ENCODE results near the gene NEDD4L. TPM values are rescaled to one million over a fixed set of nuclear protein-coding genes. Genes with fewer than 3 reads are reported as not detected.

The NEDD4L gene
- total and polyA plus RNA-seq, 4 donors: 10.2 to 20.3 (median 13.2) TPM

DNA sequence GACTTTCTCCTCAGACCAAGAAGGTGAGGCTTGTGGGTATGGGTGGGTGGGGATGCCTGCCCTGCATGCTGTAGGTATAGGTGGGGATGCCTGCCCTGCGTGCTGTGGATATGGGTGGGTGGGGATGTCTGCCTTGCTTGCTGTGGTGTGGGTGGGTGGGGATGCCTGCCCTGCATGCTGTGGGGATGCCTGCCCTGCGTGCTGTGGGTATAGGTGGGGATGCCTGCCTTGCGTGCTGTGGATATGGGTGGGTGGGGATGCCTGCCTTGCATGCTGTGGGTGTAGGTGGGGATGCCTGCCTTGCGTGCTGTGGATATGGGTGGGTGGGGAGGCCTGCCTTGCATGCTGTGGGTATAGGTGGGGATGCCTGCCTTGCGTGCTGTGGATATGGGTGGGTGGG is 278.4 kb downstream of the NEDD4L start:
- whole genome bisulfite sequencing: 86% methylated on average over 5 of the region's 5 CpGs

DNA sequence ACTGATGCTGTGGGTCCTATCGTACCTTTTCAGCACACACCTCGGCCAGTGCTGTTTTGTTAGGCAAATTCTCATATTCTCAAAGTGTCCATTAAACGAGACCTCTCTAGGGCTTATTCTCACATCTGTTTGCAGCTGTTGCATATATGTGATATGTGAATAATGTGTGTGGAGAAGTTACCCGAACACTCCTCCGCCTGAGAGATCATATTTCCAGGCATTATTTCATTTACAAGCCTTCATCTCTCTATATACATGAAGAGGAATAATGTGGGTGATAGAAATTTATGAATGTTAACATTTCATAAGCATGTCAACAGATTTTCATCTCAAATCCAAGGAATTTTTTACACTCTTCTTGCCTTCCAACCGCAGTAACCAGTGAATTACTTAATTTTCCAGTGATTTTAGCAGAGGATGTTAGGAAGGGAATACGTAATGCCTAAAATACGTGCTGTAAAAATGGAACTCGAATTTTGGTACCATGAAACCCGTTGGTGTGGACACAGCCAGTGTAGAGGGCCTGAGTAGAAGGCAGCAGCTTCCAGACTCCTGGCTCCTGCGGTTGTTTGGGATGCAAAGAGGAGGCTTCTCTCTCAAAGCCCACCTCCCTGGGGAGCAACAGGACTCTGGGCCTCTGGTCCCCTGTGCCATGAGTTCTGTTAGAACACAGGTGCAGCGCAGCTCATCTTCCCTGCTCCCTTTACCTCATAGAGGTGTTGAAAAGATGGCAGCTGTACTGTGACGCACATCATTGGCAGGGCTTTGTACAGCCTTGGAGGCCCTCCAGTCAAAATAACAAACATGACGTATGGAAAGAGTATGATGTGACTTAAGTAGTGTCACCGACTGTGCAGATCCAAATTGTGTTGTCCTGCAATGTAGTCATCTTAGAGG is 280.1 kb downstream of the NEDD4L start:
- H3K9me3 ChIP-seq (ENCODE audit: control insufficient read depth in 4 of 4, low read length in 3 of 4): no peaks in the 10 kb centered on the region
- no peak overlapping the region for H3K9ac ChIP-seq (ENCODE audit: low read depth in 1 of 2, low read length in 2 of 2)
- WGBS: 93% methylated on average over 15 of the region's 15 CpGs
- H3K4me1 ChIP-seq (ENCODE audit: control insufficient read depth in 4 of 4, insufficient read depth in 4 of 4, low read length in 3 of 4): peaks cover 4 to 13% (median 8%) of the 10 kb centered on the region in 4 donors
- H3K36me3 ChIP-seq (ENCODE audit: control insufficient read depth in 4 of 4, insufficient read depth in 3 of 4, low read depth in 1 of 4, low read length in 3 of 4): peaks cover 0 to 2% (median 1%) of the 10 kb centered on the region in 4 donors
- no peaks in the 10 kb centered on the region for H3K27me3 ChIP-seq (ENCODE audit: control insufficient read depth in 4 of 4, insufficient read depth in 4 of 4, low read length in 3 of 4)
- H3K27ac ChIP-seq (ENCODE audit: low read depth in 1 of 2, low read length in 2 of 2): no peak overlapping the region
- H3K4me3 ChIP-seq (ENCODE audit: low read depth in 1 of 3, low read length in 3 of 3): no peak overlapping the region
- no peak for DNase-seq (ENCODE audit: low spot score)
- TF ChIP-seq EGR1 (IDR thresholded peaks at IDR 0.05; ENCODE audit: low read depth in 2 of 2) (no peak), NR2F2 (IDR thresholded peaks at IDR 0.05) (no peak), FOXA1 (IDR thresholded peaks at IDR 0.05) (no peak), HNF4A (conservative IDR thresholded peaks at IDR 0.05) (no peak), SP1 (IDR thresholded peaks at IDR 0.05) (no peak), TAF1 (conservative IDR thresholded peaks at IDR 0.05) (no peak), HNF4G (IDR thresholded peaks at IDR 0.05) (no peak), RXRA (IDR thresholded peaks at IDR 0.05) (no peak), FOXA2 (IDR thresholded peaks at IDR 0.05) (no peak), JUND (IDR thresholded peaks at IDR 0.05) (no peak)
- TF ChIP-seq, protein P1, sequence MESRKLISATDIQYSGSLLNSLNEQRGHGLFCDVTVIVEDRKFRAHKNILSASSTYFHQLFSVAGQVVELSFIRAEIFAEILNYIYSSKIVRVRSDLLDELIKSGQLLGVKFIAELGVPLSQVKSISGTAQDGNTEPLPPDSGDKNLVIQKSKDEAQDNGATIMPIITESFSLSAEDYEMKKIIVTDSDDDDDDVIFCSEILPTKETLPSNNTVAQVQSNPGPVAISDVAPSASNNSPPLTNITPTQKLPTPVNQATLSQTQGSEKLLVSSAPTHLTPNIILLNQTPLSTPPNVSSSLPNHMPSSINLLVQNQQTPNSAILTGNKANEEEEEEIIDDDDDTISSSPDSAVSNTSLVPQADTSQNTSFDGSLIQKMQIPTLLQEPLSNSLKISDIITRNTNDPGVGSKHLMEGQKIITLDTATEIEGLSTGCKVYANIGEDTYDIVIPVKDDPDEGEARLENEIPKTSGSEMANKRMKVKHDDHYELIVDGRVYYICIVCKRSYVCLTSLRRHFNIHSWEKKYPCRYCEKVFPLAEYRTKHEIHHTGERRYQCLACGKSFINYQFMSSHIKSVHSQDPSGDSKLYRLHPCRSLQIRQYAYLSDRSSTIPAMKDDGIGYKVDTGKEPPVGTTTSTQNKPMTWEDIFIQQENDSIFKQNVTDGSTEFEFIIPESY (IDR thresholded peaks at IDR 0.05): no peak
- TF ChIP-seq, protein P2, sequence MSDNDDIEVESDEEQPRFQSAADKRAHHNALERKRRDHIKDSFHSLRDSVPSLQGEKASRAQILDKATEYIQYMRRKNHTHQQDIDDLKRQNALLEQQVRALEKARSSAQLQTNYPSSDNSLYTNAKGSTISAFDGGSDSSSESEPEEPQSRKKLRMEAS (IDR thresholded peaks at IDR 0.05): no peak
- TF ChIP-seq, protein P3, sequence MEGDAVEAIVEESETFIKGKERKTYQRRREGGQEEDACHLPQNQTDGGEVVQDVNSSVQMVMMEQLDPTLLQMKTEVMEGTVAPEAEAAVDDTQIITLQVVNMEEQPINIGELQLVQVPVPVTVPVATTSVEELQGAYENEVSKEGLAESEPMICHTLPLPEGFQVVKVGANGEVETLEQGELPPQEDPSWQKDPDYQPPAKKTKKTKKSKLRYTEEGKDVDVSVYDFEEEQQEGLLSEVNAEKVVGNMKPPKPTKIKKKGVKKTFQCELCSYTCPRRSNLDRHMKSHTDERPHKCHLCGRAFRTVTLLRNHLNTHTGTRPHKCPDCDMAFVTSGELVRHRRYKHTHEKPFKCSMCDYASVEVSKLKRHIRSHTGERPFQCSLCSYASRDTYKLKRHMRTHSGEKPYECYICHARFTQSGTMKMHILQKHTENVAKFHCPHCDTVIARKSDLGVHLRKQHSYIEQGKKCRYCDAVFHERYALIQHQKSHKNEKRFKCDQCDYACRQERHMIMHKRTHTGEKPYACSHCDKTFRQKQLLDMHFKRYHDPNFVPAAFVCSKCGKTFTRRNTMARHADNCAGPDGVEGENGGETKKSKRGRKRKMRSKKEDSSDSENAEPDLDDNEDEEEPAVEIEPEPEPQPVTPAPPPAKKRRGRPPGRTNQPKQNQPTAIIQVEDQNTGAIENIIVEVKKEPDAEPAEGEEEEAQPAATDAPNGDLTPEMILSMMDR (IDR thresholded peaks at IDR 0.05; ENCODE audit: low read depth, low read length, missing input control): no peak
- TF ChIP-seq, protein P4, sequence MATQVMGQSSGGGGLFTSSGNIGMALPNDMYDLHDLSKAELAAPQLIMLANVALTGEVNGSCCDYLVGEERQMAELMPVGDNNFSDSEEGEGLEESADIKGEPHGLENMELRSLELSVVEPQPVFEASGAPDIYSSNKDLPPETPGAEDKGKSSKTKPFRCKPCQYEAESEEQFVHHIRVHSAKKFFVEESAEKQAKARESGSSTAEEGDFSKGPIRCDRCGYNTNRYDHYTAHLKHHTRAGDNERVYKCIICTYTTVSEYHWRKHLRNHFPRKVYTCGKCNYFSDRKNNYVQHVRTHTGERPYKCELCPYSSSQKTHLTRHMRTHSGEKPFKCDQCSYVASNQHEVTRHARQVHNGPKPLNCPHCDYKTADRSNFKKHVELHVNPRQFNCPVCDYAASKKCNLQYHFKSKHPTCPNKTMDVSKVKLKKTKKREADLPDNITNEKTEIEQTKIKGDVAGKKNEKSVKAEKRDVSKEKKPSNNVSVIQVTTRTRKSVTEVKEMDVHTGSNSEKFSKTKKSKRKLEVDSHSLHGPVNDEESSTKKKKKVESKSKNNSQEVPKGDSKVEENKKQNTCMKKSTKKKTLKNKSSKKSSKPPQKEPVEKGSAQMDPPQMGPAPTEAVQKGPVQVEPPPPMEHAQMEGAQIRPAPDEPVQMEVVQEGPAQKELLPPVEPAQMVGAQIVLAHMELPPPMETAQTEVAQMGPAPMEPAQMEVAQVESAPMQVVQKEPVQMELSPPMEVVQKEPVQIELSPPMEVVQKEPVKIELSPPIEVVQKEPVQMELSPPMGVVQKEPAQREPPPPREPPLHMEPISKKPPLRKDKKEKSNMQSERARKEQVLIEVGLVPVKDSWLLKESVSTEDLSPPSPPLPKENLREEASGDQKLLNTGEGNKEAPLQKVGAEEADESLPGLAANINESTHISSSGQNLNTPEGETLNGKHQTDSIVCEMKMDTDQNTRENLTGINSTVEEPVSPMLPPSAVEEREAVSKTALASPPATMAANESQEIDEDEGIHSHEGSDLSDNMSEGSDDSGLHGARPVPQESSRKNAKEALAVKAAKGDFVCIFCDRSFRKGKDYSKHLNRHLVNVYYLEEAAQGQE (IDR thresholded peaks at IDR 0.05): no peak
- TF ChIP-seq, protein P5, sequence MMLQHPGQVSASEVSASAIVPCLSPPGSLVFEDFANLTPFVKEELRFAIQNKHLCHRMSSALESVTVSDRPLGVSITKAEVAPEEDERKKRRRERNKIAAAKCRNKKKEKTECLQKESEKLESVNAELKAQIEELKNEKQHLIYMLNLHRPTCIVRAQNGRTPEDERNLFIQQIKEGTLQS (IDR thresholded peaks at IDR 0.05): no peak

More for the DNA sequence above, 278.4 kb downstream of the NEDD4L start:
- Histone ChIP-seq H3K27ac (ENCODE audit: low read depth in 1 of 2, low read length in 2 of 2) (no peak overlapping the region), H3K4me1 (ENCODE audit: control insufficient read depth in 4 of 4, insufficient read depth in 4 of 4, low read length in 3 of 4) (peaks cover 4 to 13% (median 8%) of the 10 kb centered on the region in 4 donors), H3K36me3 (ENCODE audit: control insufficient read depth in 4 of 4, insufficient read depth in 3 of 4, low read depth in 1 of 4, low read length in 3 of 4) (no peaks in the 10 kb centered on the region), H3K27me3 (ENCODE audit: control insufficient read depth in 4 of 4, insufficient read depth in 4 of 4, low read length in 3 of 4) (no peaks in the 10 kb centered on the region), H3K4me3 (ENCODE audit: low read depth in 1 of 3, low read length in 3 of 3) (no peak overlapping the region), H3K9me3 (ENCODE audit: control insufficient read depth in 4 of 4, low read length in 3 of 4) (no peaks in the 10 kb centered on the region), H3K9ac (ENCODE audit: low read depth in 1 of 2, low read length in 2 of 2) (no peak overlapping the region)
- no peak for DNase-seq (ENCODE audit: low spot score)
- TF ChIP-seq RAD21 (IDR thresholded peaks at IDR 0.05) (no peak), YY1 (IDR thresholded peaks at IDR 0.05) (no peak), JUND (IDR thresholded peaks at IDR 0.05) (no peak), HNF4A (conservative IDR thresholded peaks at IDR 0.05) (no peak), HNF4G (IDR thresholded peaks at IDR 0.05) (no peak), EGR1 (IDR thresholded peaks at IDR 0.05; ENCODE audit: low read depth in 2 of 2) (no peak), FOXA2 (IDR thresholded peaks at IDR 0.05) (no peak), RXRA (IDR thresholded peaks at IDR 0.05) (no peak), SP1 (IDR thresholded peaks at IDR 0.05) (no peak), GABPA (IDR thresholded peaks at IDR 0.05 in 1 of 2, conservative IDR thresholded peaks at IDR 0.05 in 1 of 2) (no peak), FOXA1 (IDR thresholded peaks at IDR 0.05) (no peak)
- TF ChIP-seq, protein P3 (IDR thresholded peaks at IDR 0.05; ENCODE audit: low read depth, low read length, missing input control): no peak
- TF ChIP-seq, protein P5 (IDR thresholded peaks at IDR 0.05): no peak
- TF ChIP-seq, protein P2 (IDR thresholded peaks at IDR 0.05): no peak

Data from liver (tissue), 9 donors.